ENCODE measurements around the gene THEM4. TPM values are rescaled to one million over a fixed set of nuclear protein-coding genes. Genes with fewer than 3 reads are reported as not detected.

THEM4 gene
- polyA plus RNA-seq, 4 donors, result 18.1 to 44.6 (median 31.7) TPM

Other genes with a start within 250 kb of the THEM4 start
- gene CELF3, start 192.7 kb downstream of the THEM4 start, polyA plus RNA-seq (ENCODE audit: insufficient read length in 4 of 4), result under 1 TPM; 0.20 to 0.77 (median 0.46) TPM
- gene RIIAD1, start 188.0 kb downstream of the THEM4 start, polyA plus RNA-seq (ENCODE audit: insufficient read length in 4 of 4), result under 1 TPM in 1 of 4 donors, not detected in 3; 0.38 TPM
- 100 to 1,000 TPM; 105 to 116 (median 114) TPM for gene MRPL9, start 146.0 kb downstream of the THEM4 start, polyA plus RNA-seq (ENCODE audit: insufficient read length in 4 of 4)
- 10 to 100 TPM in 1 of 4 donors, 1 to 10 TPM in 3; 7.9 to 11.7 (median 8.9) TPM for gene TDRKH, start 119.0 kb downstream of the THEM4 start, polyA plus RNA-seq (ENCODE audit: insufficient read length in 4 of 4)
- gene LINGO4, start 104.1 kb downstream of the THEM4 start, polyA plus RNA-seq (ENCODE audit: insufficient read length in 4 of 4), result not detected
- 1 to 10 TPM in 3 of 4 donors, under 1 TPM in 1; 0.95 to 1.6 (median 1.1) TPM for gene RORC, start 77.7 kb downstream of the THEM4 start, polyA plus RNA-seq (ENCODE audit: insufficient read length in 4 of 4)
- under 1 TPM; 0.20 to 0.46 (median 0.32) TPM for gene C2CD4D, start 69.7 kb downstream of the THEM4 start, polyA plus RNA-seq (ENCODE audit: insufficient read length in 4 of 4)
- under 1 TPM; 0.41 to 0.82 (median 0.82) TPM for gene THEM5, start 55.8 kb downstream of the THEM4 start, polyA plus RNA-seq (ENCODE audit: insufficient read length in 4 of 4)
- gene S100A10, start 84.3 kb upstream of the THEM4 start, polyA plus RNA-seq (ENCODE audit: insufficient read length in 4 of 4), result 100 to 1,000 TPM; 194 to 269 (median 233) TPM
- 100 to 1,000 TPM; 215 to 317 (median 278) TPM for gene S100A11, start 127.5 kb upstream of the THEM4 start, polyA plus RNA-seq (ENCODE audit: insufficient read length in 4 of 4)
- gene TCHHL1, start 179.6 kb upstream of the THEM4 start, polyA plus RNA-seq (ENCODE audit: insufficient read length in 4 of 4), result not detected
- under 1 TPM; 0.05 to 0.08 (median 0.06) TPM for gene TCHH, start 205.9 kb upstream of the THEM4 start, polyA plus RNA-seq (ENCODE audit: insufficient read length in 4 of 4)
- not detected for gene RPTN, start 249.7 kb upstream of the THEM4 start, polyA plus RNA-seq (ENCODE audit: insufficient read length in 4 of 4)